HG03280 (cell line): Measurements from ENCODE around the gene SLC7A9.
"Not testable (repeated sequence)": the region's sequence is repeated elsewhere in the genome, so short reads cannot be mapped to it uniquely, and the experiment has no call there.

Source experiments
- ATAC-seq: cut with Tn5 transposase; IDR thresholded peaks from one replicate; pipeline ENCODE4 v1.9.1; 2021; ENCODE audit warnings: mild to moderate bottlenecking, moderate library complexity; ENCODE audit not compliant: unreplicated experiment

The SLC7A9 gene

GRCh38 chr19:32865326-32865725 lies 4.2 kb downstream of the SLC7A9 start:
- no peak for ATAC-seq

DNA sequence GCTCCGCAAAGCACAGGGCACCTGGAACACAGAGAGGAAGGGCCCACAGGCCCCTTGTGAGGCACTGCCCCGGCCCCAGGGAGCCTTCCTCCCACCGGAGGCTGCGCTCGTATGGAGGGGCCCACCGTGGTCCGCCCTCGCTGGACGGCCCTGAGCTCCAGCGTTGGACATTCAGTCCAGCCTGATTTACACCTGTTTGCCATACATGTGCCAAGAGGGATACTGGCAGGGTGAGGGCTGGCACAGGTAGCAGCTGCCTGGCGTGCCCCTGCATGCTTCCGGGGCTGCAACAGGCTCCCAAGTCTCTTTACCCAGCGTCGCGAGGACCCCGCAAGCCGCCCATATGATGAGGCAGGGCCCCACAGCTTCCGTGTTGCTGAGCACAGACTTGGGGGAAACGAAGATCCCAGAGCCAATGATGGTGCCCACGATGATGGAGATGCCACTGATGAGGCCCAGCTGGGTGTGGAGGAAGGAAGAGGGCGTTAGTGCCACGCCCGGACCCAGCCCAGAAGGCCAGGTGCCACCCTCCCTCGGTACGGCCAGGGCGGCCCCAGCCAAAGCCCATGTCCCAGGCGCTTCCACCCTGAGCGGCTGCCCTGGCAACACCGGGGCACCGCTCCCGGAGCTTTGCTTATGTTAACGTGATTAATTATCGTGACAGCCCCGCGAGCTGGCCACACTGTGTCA lies 5.1 kb downstream of the SLC7A9 start:
- no peak for ATAC-seq

GRCh38 chr19:32863841-32864240 lies 5.7 kb downstream of the SLC7A9 start:
- ATAC-seq = no peak

DNA sequence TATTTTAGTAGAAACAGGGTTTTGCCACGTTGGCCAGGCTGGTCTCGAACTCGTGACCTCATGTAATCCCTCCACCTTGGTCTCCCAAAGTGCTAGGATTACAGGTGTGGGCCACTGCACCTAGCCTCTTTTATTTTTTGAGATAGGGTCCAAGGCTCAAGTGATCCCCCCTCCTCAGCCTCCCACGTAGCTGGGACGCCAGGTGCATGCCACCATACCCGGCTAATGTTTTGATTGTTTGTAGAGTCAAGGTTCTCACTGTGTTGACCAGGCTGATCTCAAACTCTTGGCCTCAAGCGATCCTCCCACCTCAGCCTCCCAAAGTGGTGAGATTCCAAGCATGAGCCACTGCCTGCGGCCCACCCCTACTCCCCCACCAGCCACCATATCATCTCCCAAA lies 6.3 kb downstream of the SLC7A9 start:
- no peak for ATAC-seq

DNA sequence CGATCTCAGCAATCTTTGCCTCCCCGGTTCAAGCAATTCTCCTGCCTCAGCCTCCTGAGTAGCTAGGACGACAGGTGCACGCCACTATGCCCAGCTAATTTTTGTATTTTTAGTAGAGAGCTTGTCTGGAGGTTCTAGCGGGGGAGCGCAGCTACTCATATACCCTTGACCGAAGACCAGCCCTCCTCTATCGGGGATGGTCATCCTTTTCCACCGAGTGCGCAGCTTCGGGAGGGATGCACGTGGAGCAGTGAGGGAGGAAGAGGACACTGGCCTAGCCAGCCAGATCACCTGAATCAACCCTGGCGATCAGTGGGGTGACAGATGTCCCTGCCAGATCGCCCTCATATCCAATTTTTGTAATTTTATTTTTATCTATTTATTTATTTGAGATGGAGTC lies 6.8 kb downstream of the SLC7A9 start:
- no peak for ATAC-seq

DNA sequence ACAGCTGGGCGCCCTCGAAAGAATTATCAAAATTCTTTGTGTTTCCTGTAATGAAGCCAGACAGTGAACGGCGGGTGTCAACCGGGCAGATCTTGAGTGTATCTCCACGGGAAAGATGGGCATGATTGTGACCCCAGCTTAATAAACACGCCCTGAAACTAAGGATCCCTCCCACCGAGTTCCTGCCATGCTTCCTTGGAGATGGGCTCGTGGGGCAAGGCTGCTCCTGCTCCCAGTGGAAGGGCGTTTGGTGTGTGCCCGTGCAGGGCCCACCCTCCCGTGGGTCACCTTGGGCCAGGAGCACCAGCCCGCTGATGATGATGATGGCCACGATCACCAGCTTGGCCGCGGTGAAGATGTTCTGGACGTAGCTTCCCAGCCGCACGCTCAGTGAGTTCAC lies 7.4 kb downstream of the SLC7A9 start:
- ATAC-seq = no peak

DNA sequence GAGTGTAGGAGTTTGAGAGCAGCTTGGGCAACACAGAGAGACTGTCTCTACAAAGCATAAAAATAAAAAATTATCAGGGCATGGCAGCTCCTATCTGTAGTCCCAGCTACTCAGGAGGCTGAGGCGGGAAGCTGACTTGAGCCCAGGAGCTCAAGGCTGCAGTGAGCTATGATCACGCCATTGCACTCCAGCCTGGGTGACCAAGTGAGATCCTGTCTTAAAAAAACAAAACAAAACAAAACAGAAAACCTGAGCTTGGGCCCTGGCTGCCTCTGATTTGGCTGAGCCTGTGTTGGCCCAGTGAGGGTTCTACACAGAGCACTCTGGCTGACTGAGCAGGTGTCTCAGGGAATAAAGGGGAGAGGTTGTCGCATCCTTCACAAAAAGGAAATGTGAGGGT lies 8.0 kb downstream of the SLC7A9 start:
- ATAC-seq = no peak

- no peak for ATAC-seq
Observed at GRCh38 chr19:32859591-32859990, 10.0 kb downstream of the SLC7A9 start.

DNA sequence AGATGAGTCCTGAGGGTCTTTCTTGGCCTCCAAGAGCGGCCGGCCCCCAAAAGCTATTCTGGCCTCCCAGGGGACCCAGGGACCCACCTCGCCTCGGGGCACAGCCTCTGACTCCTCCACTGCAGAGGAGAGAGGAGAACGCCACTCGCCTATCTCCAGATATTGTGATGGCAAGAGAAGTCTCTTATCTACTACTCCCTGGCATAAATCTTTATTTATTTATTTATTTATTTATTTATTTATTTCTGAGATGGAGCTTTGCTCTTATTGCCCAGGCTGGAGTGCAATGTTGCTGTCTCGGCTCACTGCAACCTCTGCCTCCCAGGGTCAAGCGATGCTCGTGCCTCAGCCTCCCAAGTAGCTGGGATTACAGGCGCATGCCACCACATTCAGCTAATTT lies 11.0 kb downstream of the SLC7A9 start:
- ATAC-seq = no peak

GRCh38 chr19:32858155-32858554 lies 11.4 kb downstream of the SLC7A9 start:
- no peak for ATAC-seq

DNA sequence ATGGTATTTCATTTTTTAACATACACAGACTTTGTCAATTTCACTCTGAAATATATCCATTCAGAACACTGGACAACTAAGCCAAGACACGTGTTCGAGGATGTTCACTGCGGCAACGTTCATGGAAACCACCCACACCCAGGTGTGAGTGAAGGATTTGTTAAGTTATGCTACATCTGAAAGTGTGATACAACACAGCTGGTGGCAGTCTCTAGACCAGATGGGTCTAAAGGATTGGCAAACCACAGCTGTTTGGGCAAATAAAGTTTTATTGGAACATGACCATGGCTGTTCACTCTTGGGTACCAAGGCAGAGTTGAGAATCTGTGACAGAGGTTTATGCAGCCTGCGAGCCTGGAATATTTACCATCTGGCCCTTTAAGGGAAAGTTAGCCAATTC lies 12.0 kb downstream of the SLC7A9 start:
- no peak for ATAC-seq

DNA sequence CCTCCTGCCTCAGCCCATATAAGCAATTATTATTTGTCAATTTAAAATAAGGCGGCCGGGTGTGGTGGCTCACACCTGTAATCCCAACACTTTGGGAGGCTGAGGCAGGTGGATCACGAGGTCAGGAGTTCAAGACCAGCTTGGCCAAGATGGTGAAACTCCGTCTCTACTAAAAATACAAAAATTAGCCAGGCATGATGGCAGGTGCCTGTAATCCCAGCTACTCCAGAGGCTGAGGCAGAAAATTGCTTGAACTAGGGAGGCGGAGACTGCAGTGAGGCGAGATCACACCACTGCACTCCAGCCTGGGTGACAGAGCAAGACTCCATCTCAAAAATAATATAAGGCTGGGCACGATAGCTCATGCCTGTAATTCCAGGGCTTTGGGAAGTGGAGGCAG lies 12.7 kb downstream of the SLC7A9 start:
- ATAC-seq = not testable (repeated sequence)

- ATAC-seq = no peak
Observed at GRCh38 chr19:32852216-32852615, 17.4 kb downstream of the SLC7A9 start.

GRCh38 chr19:32848035-32848434 lies 21.5 kb downstream of the SLC7A9 start:
- not testable (repeated sequence) for ATAC-seq

- ATAC-seq = no peak
Observed at GRCh38 chr19:32843716-32844245, 25.8 kb downstream of the SLC7A9 start.

- ATAC-seq = no peak
Observed at GRCh38 chr19:32842061-32842460, 27.5 kb downstream of the SLC7A9 start.

- ATAC-seq = no peak
Observed at GRCh38 chr19:32837531-32837930, 32.0 kb downstream of the SLC7A9 start.

- ATAC-seq = not testable (repeated sequence)
Observed at GRCh38 chr19:32833388-32833787, 36.2 kb downstream of the SLC7A9 start.

DNA sequence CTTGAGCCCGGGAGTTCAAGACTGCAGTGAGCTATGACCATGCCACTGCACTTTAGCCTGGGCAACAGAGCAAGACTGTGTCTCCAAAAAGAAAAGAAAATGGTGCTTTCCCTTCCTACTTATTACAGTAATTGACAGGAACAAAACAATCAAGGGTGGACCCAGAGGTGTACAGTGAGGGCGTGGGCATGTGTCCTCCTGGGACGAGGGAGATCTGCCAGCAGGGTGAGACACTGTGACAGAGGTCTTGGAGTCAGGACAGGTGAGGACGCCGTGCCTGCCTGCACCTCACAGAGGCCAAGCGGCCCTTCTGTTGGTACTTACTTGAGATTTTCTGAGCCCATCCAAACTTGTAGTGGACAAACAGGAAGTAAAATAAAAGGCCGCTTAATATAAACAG lies 36.7 kb downstream of the SLC7A9 start:
- ATAC-seq = not testable (repeated sequence)

DNA sequence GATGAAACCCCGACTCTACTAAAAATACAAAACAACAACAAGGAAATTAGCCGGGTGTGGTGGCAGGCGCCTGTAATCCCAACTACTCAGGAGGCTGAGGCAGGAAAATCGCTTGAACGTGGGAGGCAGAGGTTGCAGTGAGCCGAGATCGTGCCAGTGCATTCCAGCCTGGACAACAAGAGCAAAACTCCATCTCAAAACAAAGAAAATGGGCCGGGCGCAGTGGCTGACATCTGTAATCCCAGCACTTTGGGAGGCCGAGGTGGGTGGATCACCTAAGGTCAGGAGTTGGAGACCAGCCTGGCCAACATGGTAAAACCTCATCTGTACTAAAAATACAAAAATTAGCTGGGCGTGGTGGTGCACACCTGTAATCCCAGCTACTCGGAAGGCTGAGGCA lies 37.5 kb downstream of the SLC7A9 start:
- ATAC-seq = not testable (repeated sequence)

- no peak for ATAC-seq
Observed at GRCh38 chr19:32831611-32832010, 38.0 kb downstream of the SLC7A9 start.

DNA sequence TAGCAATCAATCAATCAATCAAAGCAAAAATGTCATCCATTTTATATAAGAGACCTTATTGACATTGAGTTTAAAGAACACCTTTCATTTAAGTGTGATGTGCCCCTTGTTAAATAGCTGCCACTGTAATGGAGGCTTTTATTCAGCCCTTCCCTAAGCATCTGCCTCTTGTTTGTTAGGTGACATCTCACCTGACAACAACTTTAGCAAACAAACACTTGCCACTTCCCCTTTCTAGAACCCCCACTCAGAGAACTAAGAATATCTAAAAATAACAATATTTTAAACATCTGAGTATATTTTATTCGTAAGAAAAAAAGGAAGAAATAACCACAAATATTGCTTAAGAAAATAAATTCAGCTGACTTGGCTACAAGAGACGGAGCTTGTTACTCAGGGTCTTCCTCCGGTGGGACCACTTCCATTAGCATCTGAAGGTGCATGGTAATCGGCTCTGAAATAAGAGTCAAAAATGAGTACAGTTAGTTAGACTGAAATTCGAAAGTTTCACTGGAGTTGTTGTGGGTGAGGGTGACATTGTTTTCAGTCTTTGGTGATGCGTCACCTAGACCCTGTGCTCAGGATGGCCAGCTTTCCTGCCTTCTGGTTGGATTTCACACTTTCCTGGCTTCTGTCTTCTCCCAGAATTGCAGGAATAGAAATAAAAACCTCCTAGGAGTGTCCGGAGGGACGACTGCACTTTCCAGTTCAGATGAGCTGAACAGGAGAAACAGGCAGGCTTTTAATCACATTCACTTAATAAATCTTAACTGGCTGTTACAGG lies 39.1 kb downstream of the SLC7A9 start:
- no peak for ATAC-seq
